CD4-positive, alpha-beta T cell treated with Interleukin-1 beta for 1 hour (primary cell): Measurements from ENCODE around the gene ERO1A.
"Not testable (repeated sequence)": the region's sequence is repeated elsewhere in the genome, so short reads cannot be mapped to it uniquely, and the experiment has no call there.

Experiments used
- DNase-seq, 2 donors: peaks; one replicate each; pipeline ENCODE4 v3.0.0-alpha.2; 2020 to 2022

The ERO1A gene, protein sequence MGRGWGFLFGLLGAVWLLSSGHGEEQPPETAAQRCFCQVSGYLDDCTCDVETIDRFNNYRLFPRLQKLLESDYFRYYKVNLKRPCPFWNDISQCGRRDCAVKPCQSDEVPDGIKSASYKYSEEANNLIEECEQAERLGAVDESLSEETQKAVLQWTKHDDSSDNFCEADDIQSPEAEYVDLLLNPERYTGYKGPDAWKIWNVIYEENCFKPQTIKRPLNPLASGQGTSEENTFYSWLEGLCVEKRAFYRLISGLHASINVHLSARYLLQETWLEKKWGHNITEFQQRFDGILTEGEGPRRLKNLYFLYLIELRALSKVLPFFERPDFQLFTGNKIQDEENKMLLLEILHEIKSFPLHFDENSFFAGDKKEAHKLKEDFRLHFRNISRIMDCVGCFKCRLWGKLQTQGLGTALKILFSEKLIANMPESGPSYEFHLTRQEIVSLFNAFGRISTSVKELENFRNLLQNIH

DNA sequence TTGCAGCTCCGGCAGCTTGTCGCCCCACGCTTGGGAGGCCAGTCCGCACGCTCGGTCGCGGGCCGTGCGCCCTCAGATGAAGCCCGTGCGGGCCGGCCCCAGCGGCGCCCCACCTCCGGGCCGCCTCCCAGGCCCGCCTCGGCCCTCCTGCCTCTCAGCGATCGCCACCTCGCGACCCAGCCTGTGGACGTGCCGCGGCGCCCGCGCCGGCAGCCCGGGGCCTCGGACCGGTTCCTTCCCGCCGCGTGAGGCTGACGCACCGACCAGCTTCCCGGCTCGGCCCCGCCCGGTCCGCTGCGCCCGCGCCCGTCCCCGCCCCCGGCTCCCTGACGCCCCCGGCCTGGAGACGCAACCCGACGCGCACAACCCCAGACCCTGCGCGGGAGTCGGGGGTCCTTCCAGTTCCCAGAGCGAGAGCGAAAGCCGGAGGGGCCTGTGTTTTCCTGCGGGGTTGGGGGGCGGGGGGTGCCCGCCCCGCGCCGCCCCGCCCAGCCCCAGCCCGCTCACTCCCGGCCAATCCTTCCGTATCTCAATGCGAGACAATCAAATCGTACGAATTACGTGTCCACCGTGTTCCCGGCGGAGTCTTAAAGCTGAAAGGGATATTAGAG is at the start of gene ERO1A:
Gene ERO1A, minus strand, starts transcription at position 78 of the 611 bp plus-strand sequence. Its CDS starts 77 bp downstream, at position 1.
- peak; percentile 68 to 71 for DNase-seq

GRCh38 chr14:52741865-52742264 is 46.5 kb upstream of the ERO1A start:
- peak in 1 of 2 donors; percentile 44 for DNase-seq

GRCh38 chr14:52740751-52741150 is 45.4 kb upstream of the ERO1A start:
- no peak for DNase-seq

DNA sequence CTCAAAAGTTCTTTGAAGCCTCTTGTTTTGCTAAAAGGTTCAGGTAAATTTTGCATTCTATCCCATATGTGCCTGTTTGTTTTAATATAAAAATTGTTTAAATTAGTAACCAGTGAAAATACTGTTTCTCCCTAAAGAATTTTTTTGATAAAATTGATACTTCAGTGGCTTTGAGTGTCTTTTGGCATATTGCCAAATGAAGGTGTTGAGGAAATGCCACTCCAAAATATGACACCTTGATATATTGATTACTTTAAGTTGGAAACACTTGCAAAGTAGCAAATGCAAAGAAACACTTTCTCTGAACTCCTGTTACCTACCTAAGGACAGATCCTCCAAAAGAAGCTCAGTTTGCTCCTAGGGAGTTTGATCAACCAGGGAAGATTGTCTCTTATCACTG is 43.1 kb upstream of the ERO1A start:
- DNase-seq: no peak

DNA sequence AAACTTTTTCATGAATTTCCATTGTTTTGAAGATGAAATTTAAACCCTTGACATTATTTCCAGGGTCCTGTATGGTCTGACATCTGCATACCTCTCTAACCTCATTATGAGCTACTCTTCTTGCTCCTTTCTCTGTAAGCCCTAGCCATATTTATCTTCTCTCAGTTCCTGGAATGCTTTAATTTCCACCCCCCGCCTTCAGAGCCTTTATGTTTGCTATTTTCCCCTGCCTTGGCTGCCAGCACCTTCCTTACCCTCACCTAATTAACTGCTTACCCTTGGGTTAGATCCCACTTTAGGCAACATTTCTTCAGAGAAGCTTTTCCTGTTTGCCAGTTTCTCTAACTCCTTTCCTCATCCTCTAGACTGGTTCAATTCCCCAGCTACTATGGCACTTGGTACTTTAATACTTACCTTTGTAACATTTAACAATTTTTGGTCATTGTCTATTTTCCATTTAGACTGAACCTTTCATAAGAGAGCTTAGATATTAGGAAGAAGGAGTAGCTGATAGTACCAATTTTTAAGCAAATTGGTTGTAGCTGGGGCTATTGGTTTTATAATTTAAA is 40.6 kb upstream of the ERO1A start:
- DNase-seq: no peak

DNA sequence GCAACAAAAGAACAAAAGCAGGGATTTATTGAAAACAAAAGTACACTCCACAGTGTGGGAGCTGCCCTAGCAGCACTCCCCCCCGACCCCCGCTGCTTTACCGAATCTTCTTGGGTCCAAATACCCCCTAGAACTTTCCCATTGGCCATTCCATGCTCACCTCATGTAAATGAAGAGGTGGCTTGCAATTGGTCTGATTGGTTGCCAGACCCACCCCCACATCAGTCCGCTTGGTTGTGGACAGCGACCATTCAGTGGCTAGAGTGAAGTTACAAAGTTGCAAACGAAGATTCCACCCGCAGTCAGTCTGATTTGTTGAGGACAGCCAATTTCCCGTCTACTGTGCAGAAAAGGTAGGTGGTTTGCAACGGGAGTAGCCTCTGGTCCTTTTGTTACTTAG is 38.5 kb upstream of the ERO1A start:
- no peak for DNase-seq

DNA sequence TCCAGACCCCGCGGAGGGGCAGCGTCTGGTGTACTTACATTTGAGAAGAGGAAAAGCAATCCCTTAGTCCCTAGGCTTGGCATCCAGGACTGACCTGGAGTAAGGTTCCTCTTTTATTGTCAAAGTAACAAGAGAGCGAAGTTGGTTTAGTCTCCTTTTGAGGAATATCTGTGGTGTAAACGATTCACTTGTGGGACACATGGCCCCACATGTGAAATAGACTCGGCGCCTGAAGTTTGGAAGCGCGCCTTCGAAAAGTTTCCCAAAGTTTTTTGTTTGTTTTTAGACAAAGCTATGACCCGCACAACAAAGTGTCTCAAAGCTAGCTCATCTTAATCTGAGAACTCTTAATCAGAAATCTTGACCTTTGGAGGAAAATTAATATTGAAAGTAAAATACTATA is 35.4 kb upstream of the ERO1A start:
- no peak for DNase-seq

GRCh38 chr14:52729925-52730708 is 34.8 kb upstream of the ERO1A start, which contains the start of gene STYX:
Gene STYX (plus strand): TSS chr14:52730166. CDS start chr14:52730475, 309 bp downstream.
- DNase-seq: peak; percentile 97

GRCh38 chr14:52729585-52729924 is 34.2 kb upstream of the ERO1A start:
- no peak for DNase-seq

GRCh38 chr14:52729035-52729434 is 33.7 kb upstream of the ERO1A start:
- not testable (repeated sequence) for DNase-seq

GRCh38 chr14:52727509-52727908 is 32.2 kb upstream of the ERO1A start:
- DNase-seq: not testable (repeated sequence)

- no peak for DNase-seq
Observed at GRCh38 chr14:52724360-52724644, 28.9 kb upstream of the ERO1A start.

DNA sequence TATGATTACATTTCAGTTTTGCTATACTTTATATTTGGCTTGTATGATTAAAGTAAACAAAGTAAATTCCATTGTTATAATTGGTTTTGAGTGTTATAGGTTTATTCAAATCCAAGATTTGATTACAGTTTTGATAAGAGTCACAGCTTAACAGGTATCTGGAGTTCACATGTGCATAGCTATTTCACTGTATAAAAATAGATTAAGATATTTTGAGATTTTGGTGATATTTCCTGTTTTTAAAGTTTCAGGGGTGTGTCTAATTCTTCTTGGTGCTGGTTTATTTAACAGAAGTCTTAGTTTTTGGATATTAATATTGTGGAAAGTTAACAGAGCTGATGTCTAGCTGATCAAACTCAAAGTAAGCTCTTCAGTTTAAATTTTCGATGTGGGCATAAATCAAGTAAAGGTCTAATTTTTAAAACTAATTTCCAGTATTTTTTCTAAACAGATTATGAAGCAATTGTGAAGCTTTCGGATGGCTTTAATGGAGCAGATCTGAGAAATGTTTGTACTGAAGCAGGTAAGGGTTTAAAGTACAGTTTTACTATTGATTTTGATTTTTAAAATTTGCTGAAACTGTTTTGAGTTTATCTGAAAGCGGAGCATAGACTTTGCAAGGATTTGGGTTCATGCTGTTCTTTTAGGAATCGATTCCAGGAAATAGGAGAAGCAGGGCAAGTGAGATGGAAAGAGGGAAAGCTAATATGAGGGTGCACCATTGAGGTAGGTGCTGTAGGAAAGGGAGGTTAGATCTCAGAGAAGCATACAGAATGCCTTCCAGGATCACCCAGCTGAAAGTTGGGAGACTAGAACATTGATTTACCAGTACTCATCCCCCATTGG is 28.4 kb upstream of the ERO1A start:
- no peak for DNase-seq

DNA sequence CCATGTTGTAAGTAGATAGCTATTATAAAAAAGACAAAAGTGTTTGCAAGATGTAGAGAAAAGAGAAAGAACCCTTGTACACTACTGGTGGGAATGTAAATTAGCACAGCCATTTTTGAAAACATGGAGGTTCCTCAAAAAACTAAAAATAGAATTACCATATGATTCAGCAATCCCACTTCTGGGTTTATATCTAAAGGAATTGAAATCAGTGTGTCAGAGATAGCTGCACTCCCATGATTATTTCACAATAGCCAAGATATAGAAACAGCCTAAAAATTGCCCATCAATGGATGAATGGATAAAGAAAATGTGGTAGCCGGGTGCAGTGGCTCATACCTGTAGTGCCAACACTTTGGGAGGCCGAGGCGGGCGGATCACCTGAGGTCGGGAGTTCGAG is 20.8 kb upstream of the ERO1A start:
- DNase-seq: no peak

DNA sequence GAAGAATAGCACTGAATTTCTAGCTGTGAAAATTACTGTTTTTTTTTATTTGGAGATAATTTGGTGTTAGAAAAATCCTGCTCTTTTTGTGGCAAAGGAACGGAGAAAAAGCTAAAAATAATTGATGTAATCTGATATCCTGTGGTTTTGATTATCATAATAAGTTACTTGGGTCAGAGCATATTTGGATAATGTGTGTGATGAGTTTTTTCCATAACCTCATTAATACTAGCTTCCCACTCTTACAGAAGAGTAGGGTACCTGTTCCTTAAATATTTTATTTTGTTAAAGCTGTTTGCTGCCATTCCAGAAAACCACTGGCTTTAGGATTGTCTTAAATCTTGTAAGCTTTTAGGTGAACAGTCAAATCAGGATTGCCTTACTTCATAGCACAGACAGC is 16.3 kb upstream of the ERO1A start:
- no peak for DNase-seq

GRCh38 chr14:52706724-52707706 is 11.7 kb upstream of the ERO1A start, which contains the start of gene PSMC6:
Gene PSMC6 (plus strand): TSS chr14:52707200. CDS start chr14:52707220, 20 bp downstream.
- peak; percentile 93 to 94 for DNase-seq

- DNase-seq: peak; percentile 7 to 50
Observed at GRCh38 chr14:52706286-52706685, 10.9 kb upstream of the ERO1A start.

- DNase-seq: no peak
Observed at GRCh38 chr14:52703664-52704063, 8.3 kb upstream of the ERO1A start.

DNA sequence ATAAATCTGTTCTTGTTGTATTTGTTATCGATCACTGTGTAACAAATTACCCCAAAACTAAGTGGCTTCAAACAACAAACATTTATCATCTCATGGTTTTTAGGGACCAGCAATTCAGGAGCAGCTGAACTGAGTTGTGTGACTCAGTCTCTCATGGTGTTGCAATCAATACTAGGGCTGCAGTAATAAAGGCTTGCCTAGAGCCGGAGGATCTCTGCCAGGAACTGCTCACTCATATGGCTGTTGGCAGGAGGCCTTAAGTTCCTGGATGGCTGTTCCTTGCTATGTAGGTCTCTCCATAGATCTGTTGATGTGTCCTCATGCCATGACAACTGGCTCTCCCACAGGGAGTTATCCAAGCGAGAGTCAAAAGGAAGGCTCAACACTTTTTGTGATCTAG is 7.9 kb upstream of the ERO1A start:
- DNase-seq: peak in 1 of 2 donors; percentile 24

DNA sequence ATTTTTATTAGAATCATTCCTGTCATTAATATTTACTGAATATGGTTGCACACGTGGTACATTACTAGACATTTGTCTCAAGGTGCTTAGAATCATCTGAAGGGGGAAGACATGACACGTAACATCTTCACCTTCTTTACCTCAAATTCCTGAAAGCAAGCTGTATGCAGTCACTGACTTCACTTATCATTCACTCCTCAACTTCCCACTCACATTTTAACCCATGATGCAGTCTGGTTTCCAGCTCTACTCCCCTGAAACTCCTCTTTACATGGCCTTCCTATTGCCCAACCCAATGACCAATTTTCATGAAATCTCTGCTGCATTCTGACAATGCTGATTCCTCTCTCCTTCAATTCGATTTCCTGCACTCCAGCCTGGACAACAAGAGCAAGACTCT is 5.9 kb upstream of the ERO1A start:
- DNase-seq: no peak

DNA sequence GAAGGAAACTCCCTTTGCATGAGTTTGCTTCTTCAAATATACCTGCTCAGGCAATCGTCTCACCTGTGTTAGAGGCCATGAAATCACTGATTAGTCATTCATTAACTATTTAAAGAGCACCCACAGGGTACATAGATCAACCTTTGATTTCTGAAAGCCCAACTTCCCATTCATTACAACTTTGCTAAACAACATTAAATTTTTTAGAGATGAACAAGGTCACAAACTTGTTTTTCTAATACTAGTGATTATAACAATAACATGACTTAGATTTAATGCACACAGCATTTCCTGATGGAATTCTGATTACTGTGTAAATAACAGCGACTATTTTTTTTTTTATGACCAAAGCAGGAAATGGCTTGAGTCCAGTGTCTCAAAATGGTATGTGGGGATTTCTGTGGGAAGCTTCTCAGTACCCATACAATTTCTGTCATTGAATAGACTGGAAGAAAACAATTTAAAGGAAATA is 5.4 kb upstream of the ERO1A start:
- DNase-seq: no peak
